Liver (tissue), 3 donors: ENCODE data around the gene FBLN1.

Experiments used
- GABPA ChIP-seq, 2 donors: IDR thresholded peaks in 1 of 2; conservative IDR thresholded peaks in 1 of 2; 2 replicates each; pipeline ENCODE4 v1.6.1; 2016; ENCODE audit warnings: antibody characterized with exemption in 2 of 2, mild to moderate bottlenecking in 1 of 2, moderate library complexity in 1 of 2
- JUND ChIP-seq, 2 donors: IDR thresholded peaks; 2 replicates each; pipeline ENCODE4 v1.6.1; 2016; ENCODE audit warnings: antibody characterized with exemption in 2 of 2
- MAX ChIP-seq: IDR thresholded peaks from 2 replicates; pipeline ENCODE4 v1.6.1; 2016; ENCODE audit warnings: antibody characterized with exemption
- REST ChIP-seq: IDR thresholded peaks from 2 replicates; pipeline ENCODE4 v1.6.1; 2016; ENCODE audit warnings: antibody characterized with exemption, mild to moderate bottlenecking
- TF ChIP-seq, protein P1 (sequence below): fragments of 150-350 bp; IDR thresholded peaks from 2 replicates; pipeline ENCODE4 v1.5.1; 2017; ENCODE audit warnings: improper control_type of control experiment, low read depth, low read length; ENCODE audit not compliant: missing input control
- TF ChIP-seq, protein P2 (sequence below): IDR thresholded peaks from 2 replicates; pipeline ENCODE4 v1.6.1; 2016; ENCODE audit warnings: antibody characterized with exemption
- TF ChIP-seq, protein P3 (sequence below): IDR thresholded peaks from 2 replicates; pipeline ENCODE4 v1.6.1; 2016; ENCODE audit warnings: antibody characterized with exemption
- donor health status: healthy.
- donor health status: healthy.

DNA sequence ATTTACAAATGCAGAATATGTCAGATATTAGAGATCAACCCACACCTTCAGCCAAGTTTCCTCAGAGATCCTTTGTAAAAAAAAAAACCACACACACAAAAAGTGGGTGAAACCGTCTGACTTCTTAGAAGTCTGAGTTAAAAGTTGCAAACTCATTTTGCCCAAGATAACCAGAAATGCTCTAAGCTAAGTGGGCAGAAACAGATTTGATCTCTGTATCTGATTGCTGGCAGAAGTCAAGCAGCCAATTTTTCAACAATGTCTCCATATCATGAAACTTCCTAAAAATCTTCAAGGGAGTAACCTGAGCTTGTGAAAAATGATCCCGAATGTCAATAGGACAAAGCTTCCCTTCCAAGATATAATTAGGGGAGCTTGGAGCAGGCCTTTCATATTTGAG, 140.3 kb downstream of the FBLN1 start:
- TF ChIP-seq, protein P1, sequence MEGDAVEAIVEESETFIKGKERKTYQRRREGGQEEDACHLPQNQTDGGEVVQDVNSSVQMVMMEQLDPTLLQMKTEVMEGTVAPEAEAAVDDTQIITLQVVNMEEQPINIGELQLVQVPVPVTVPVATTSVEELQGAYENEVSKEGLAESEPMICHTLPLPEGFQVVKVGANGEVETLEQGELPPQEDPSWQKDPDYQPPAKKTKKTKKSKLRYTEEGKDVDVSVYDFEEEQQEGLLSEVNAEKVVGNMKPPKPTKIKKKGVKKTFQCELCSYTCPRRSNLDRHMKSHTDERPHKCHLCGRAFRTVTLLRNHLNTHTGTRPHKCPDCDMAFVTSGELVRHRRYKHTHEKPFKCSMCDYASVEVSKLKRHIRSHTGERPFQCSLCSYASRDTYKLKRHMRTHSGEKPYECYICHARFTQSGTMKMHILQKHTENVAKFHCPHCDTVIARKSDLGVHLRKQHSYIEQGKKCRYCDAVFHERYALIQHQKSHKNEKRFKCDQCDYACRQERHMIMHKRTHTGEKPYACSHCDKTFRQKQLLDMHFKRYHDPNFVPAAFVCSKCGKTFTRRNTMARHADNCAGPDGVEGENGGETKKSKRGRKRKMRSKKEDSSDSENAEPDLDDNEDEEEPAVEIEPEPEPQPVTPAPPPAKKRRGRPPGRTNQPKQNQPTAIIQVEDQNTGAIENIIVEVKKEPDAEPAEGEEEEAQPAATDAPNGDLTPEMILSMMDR = no peak
- TF ChIP-seq MAX (no peak), GABPA (IDR thresholded peaks at IDR 0.05 in 1 of 2, conservative IDR thresholded peaks at IDR 0.05 in 1 of 2) (no peak), JUND (IDR thresholded peaks at IDR 0.05) (no peak), REST (no peak)
- TF ChIP-seq, protein P2, sequence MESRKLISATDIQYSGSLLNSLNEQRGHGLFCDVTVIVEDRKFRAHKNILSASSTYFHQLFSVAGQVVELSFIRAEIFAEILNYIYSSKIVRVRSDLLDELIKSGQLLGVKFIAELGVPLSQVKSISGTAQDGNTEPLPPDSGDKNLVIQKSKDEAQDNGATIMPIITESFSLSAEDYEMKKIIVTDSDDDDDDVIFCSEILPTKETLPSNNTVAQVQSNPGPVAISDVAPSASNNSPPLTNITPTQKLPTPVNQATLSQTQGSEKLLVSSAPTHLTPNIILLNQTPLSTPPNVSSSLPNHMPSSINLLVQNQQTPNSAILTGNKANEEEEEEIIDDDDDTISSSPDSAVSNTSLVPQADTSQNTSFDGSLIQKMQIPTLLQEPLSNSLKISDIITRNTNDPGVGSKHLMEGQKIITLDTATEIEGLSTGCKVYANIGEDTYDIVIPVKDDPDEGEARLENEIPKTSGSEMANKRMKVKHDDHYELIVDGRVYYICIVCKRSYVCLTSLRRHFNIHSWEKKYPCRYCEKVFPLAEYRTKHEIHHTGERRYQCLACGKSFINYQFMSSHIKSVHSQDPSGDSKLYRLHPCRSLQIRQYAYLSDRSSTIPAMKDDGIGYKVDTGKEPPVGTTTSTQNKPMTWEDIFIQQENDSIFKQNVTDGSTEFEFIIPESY = no peak
- TF ChIP-seq, protein P3, sequence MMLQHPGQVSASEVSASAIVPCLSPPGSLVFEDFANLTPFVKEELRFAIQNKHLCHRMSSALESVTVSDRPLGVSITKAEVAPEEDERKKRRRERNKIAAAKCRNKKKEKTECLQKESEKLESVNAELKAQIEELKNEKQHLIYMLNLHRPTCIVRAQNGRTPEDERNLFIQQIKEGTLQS = no peak
